HPDE6-E6E7 (cell line): ENCODE data around the gene TEAD1.
"Not testable (repeated sequence)": the region's sequence is repeated elsewhere in the genome, so short reads cannot be mapped to it uniquely, and the experiment has no call there.

ENCODE experiments used
- DNase-seq: peaks from one replicate; pipeline ENCODE4 v3.0.0; 2011; ENCODE audit warnings: missing footprints; ENCODE audit errors: extremely low spot score

TEAD1 gene

DNA sequence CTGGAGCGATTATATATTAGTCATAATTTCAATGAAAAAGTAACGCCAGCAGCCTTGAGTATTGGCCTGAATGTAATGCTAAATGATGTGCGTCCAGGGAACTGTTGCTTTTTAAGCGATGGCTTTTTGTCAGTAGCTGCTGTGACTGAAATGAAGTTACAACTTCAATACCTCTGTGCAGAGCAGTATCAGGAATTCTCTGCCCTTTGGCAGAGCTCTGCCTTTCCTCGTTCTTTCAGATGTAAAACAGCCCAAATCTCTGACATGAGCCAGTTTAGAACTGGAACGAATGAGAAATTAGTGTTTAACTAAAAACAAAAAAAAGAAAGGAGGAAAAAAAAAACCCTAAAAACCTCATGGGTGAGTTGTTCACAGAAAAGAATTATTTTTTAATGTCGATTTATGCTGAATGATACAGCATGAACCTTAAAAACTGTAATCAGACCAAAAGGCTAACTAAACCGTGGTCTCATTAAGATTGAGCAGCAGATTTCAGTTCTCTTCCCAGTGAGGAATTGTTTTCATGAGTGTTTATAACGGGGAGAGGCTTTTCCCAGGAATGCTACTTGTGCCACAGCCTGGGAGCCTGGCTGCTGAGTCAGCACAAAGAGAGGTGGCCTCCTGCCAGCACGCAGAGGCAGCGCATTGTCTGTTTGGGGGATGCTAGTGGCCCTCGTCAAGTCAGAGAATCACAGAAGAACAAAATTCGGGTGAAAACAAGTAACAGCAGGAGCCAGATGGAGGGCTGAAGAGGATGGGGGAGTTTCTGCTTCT is 188.7 kb downstream of the TEAD1 start:
- no peak for DNase-seq

DNA sequence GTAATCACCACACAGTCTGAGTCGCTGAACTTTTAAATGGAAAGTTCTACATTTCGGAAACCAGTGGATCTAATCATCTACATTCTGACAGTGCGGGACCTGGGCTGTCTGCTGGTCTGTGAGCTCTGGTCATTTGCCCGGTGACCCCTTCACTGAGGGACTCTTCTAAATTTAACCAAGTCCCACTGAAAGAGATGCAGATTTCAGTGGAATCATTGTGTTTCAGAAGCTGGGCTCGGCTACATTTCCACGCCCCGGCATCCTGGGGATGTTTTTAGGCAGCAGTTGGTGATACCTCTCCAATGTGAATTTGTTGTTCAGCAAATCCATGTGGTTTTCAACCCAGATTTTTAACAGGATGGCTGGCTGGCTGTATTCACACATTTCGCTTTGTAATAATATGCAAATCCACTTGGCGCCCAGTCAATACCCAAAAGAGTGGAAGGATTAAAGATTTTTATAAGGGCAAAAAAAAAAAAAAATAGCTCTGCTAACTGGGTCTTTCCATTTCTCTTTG is 189.4 kb downstream of the TEAD1 start:
- no peak for DNase-seq

DNA sequence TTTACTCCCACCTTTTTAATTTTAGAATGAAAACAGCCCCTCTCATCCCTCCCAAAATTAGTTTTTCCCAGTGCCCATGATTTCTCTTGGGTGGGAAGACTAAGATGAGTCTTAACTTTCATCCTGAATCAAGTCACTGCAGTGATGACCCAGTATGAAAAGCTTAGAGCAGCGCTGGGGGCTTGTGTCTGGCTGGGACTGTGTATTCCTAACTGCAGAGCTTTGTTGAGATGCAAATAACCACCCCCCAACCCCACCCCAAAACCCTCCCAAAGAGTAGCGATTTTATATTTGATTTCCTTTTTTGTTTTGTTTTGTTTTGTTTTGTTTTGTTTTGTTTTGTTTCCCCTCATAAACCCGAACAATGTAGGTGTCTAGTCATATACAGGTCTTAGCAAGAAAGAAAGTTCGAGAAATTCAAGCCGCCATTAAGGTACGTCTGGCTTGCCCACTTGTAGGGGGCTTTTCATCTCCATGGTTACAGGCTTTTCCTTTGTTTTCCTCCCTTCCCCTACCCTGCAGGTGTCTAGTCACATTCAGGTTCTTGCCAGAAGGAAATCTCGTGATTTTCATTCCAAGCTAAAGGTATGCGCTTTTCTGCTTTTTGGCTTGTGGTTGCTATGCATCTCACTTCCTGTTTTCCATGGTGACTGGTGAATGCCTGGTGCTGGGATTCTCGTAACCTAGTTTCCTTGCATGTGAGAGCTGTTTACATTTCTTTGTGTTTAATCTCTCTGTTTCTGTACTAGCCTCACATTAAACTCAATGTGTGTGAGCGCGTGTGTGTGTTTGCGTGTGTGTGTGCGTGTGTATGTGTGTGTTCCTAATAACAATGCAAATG is 190.3 kb downstream of the TEAD1 start:
- no peak for DNase-seq

DNA sequence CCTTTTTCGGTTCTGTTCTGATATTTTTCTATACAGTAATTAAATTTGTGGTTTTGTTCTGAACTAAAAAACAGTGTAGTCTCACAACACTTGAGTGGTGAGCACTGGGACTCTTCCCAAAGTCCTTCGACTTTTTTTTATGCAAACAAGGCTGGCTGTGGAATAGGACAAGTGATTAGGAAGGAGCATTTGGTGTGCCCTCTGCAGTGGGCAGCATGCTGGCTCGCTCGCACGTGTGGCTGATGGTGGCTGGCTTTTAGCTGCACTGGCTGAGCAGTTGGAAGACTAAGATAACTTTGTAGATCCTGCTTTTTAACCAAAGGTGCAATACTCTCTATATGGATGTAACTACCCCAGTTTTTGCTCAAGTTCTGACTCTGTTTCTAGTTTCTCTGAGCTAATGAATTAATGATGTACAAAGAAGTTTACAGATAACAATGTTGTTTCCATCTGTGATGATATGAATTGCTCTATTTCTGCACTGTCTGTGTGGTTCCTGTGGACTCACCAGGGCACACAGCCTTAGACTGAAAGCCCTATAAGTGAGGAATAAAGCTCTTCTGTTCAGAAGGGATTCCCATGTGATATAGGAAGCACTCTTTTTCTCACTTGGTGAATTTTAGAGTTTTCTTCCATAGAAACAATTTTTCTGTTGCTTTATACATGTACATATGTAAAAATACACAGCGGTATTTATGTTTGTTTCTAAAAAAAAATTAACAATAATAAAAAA is 191.8 kb downstream of the TEAD1 start:
- no peak for DNase-seq

DNA sequence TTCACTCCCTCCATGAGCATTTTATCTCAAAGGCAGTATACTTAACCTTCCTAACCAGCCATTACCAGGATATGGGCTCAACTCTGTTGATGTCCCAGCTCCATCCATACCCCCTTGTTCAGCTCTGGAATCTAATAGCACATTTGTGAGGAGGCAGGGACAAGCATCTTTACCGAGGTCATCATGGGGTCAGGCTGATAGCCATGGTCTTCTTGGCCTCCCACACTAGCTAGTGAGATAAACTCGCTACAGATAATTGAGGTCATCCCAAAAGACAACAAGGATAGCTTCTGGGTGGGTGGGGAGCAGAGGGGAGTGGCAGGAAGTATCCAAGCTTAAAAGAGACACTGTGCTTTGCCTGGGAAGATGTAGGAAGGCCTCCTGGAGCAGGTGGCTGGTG is 193.3 kb downstream of the TEAD1 start:
- DNase-seq = no peak

DNA sequence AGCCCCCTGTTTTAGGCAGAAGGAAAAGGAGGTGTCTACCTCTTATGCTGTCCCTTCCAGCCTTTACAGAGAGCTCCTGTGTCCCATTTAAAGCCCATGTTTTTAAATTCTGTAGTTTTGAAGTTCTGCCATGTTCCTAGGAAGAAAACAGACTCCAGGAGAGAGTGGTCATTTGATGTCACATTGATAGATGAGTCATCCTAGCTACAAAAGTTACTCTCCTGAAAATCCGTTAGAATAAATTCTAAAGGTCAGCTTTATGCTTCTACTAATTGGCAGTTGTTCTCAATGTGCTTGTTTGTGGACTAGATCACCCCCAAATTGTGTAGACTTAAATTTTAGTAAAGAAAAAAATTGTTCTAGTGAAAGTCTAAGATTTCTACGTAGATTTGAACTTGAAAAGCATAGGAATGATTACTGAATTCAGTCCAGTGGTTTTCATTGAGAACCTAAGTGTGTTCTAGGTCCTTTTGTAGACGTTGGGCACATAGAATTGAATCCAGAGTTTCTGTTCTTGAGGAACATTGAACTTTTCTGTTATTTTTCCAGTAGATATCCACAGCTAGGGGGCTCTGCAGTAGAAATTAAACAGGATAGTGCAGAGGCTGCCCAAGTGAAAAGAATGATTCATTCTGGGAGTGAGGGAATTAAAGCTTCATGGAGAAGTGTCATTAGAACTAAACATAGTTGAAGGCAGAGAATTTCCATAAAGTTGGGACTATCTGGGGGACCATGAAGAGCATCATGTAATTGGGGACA is 194.3 kb downstream of the TEAD1 start:
- no peak for DNase-seq

DNA sequence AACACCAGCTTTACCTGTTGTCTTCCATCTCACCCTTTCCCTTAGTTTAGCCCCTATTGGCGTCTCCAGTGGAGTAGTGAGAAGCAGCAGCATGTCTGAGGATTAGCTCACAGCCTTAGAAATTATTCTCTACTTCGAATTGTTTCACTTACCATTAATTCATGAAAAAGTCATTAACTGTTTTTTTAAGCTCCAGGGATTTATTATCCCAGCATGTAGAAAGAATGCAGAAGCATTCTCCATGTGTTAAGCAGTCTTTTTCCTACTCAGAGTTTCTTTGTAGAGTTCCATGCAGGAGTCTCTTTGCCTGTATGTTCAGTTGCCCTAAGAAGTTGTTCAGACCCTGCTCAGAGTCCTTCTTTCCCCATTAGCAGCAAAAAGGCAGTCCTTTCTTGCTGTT is 197.0 kb downstream of the TEAD1 start:
- no peak for DNase-seq

DNA sequence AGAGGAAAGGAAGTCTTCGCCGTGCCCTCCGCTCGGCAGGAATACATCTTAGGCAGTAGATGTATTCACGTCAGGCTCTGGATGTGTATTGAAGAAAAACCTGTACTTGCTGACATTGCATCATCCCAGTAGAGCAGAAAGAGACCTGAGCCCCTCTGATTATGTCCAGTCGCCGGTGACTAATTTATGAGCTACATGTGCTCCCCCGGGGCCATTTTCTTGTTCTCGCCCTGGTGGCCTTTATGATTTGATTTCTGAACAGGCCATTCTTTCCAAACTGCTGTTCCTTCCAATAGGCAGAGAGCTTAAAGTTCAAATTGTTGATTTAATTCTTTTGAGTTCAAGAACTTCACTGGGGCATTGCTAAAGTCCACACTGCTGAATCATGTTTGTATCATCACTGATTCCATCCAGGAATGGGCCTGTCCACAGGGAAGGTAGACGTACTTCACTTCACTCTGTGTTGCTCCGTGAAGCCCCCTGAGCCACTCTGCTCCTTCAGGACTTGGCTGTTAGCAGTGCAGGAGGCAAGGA is 197.6 kb downstream of the TEAD1 start:
- no peak for DNase-seq

DNA sequence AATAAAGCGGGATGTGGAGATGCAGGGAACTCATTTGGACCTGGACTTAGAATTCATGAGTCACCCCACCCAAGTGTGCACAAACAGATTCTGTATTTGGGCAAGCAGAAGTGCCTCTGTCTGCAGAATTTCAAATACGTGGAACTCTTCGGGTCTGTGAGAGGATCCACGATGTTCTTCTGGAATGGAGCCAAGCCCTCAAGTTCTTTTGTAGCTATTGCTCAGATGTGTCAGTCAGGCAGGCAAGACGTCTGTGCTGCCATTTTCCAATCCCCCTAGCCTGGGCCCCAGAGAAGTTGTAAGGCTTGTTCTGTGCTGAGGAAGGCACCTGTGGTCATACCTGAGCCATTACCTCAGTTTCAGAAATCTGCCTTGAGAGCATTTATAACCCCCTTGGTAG is 202.1 kb downstream of the TEAD1 start:
- DNase-seq = no peak

DNA sequence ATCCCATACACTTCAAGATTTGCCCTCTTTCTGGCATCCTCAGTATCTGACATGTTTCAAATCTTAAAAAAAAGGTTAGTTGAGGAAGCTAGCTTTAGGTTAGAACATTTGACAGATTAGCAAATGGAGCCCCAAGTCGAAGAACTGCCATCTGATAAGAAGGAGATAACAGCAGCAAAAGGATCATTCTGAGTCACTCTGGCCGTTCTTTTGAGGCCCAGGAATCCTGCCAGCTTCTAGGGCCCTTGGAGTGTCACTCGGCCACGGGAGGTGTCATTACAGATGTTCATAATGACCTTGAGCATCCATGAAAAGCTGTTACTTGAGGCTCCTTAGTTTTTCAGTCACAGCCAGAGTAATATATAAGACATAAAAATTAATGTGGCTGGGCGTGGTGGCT is 202.8 kb downstream of the TEAD1 start:
- DNase-seq = no peak

DNA sequence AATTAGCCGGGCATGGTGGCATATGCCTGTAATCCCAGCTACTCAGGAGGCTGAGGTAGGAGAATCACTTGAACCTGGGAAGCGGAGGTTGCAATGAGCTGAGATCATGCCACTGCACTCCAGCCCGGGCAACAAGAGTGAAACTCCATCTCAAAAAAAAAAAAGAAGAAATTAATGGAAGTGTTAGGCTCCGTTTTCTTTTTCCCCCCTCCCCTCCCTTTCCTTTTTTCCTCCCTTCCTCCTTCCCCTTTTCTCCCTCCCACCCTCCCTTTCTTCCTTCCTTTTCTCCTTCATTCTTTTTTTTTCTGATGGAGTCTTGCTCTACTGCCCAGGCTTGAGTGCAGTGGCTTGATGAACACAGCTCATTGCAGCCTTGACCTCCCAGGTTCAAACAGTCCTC is 203.3 kb downstream of the TEAD1 start:
- not testable (repeated sequence) for DNase-seq

DNA sequence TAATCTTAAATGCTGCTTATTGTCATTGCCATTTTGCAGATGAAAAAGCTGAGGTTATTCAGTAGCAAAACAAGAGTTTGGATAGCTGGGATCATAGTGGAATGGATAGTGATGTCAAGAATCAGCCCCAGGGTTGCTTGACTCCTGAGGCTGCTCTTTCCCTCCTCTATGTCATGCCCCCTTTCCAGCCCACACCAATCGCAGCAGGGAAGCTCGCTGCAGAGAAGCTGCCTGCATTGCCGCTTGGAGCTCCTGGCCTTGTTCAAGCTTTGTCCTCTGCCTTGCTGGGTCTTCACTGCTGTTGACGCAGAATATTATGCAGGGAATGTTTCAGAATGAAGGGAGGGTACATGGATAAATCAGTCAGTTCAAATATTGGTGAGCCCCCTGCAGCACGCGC is 206.1 kb downstream of the TEAD1 start:
- DNase-seq = no peak

DNA sequence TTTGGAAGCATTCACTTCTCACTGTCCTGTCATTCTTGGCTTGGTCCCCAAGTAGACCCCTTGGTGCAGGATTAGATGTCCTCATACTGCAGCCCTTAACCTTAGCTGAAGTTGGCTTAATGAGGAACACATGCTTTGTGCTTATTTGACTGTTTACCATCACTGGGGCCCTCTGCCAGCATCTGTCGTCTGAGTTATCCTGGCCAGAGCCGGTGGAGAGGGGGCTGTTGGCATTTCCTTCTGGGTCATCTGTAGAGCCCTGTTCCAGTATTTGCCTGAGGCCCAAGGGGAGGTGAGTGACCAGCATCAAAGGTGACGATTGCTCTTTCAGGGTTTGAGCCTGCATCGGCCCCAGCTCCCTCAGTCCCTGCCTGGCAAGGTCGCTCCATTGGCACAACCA is 208.4 kb downstream of the TEAD1 start:
- no peak for DNase-seq

DNA sequence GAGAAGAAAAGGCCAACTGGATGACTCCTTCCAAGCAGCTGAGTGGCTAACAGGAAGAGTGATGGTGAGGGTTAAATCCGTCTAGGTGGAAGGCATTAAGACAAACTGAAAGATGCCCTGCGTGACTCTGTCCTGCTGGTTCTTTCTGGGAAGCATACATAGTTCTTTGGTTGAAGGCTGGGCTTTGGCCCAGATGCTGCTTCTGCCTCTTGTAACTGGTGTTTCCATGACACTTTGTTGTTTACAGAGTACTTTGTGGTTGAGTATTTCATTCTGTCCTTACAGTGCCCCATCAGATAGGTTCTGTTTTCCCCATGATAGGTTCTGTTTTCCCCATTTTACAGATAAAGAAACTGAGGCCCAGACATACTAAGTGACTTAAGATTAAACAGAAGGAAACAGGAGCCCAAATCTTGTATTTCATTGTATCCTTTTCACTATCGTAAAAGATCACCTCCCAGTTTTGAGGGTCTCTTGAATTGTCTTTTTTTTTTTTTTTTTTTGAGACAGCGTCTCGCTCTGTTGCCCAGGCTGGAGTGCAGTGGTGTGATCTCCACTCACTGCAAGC is 210.6 kb downstream of the TEAD1 start:
- no peak for DNase-seq

DNA sequence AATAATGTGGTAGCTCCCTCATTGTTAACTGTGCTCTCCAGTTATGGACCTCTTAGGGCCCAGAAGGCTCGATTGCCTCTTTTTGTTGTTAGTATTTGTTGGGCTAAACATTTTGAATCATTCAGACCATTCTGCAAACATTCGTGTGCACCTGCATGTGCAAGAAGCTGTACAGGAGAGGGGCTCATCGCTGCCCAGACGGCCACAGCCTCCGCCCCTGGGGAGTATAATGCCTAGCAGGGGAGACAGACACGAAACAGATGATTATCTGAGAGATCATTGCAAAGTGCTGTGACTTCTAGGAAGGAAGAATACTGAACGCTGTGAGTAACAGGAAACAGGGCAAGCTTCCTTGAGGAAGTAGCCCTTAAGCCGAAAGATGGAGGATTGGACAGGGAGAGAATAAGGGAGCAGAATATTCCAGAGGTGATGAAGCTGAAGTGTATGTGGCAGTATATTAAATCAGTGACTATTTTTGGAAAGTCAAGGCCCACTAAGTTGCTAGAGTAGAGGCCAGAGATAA is 211.6 kb downstream of the TEAD1 start:
- DNase-seq = no peak

DNA sequence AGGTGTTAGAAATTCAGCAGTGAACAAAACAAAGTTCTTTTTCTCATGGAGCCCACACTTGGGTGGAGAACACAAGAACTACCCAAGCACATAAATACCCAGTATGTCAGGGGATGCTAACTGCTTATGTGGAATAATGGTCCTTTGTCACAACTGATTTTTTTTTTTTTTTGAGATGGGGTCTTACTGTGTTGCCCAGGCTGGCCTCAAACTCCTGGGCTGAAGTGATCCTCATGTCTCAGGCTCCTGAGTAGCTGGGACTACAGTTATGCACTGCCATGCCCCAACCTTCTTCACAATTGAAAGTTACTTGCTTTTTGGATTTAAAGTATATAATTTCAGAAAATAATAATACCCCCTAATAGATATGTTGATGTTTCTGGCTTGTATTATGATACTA is 212.3 kb downstream of the TEAD1 start:
- DNase-seq = no peak

DNA sequence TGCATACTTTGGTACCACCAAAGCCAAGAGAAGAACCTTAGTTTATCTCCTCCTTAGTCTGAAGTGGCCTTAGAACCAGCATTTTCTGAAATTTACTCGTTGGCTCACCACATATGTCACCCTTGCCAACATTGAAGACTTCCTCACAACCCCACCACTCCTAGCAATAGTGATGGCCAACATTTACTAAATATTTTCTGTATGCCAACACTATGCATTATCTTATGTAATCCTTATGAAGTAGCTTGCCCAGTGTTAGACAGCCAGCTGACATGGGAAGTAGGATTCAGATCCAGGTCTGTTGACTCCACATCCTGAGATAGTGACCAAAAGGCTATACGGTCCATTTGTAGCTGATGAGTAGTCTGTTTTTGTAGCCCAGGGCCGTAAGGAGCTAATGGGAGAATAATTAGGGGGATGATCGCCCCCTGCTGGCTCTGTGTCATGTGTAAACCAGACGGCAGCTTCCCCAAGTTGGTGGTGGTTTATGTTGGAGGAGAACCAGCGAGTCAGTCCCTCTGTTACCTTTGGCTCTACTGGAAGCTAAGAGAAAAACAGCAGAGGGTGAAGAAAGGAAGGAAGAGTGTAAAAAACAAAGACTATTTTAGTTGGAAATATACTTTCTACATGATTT is 214.4 kb downstream of the TEAD1 start:
- peak; percentile 38 for DNase-seq

DNA sequence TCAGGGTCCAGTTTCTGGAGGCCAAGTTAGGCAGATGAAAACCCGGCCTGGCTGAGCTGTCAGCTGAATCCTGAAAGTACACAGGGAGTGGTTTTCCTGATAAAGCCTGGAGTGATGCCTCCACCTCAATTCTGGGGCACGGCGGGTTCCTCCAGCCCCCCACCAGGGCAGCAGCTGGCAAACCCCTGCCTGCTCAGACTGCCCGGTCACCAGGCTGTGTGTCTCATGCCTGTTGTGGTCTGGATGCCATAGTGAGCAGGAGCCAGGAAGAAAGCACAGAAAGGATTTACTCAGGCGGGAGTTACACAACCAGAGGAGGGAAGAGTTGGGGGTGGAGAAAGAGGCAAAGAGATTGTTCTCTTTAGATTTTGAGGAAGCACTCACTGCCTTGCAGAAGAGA is 215.0 kb downstream of the TEAD1 start:
- DNase-seq = no peak

DNA sequence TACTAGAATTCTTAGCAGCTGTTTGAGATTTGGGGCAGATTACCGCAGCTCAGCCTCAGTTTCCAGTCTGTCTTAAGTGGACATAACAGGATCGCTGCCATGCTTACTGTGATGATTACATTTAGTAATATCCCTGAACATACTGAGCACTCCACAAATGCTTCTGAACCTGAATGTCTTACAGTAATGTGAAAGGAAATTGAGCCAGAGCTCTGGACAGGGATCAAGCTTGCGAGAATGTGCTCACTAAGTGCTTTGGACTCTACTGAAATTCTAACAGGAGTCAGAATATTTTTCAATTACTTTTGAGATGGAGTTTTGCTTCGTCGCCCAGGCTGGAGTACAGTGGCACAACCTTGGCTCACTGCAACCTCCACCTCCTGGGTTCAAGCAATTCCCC is 216.3 kb downstream of the TEAD1 start:
- DNase-seq = no peak
